NCI-H345 (cell line): ENCODE results near the gene RPL7A.
A peak's percentile ranks its signal among the peaks of the same experiment; 100 is the strongest.
"Not testable (repeated sequence)": the region's sequence is repeated elsewhere in the genome, so short reads cannot be mapped to it uniquely, and the experiment has no call there.

Experiments used
- DNase-seq: peaks from one replicate; lab custom pipeline; 2025; lab: John Stamatoyannopoulos, UW

The RPL7A gene

DNA sequence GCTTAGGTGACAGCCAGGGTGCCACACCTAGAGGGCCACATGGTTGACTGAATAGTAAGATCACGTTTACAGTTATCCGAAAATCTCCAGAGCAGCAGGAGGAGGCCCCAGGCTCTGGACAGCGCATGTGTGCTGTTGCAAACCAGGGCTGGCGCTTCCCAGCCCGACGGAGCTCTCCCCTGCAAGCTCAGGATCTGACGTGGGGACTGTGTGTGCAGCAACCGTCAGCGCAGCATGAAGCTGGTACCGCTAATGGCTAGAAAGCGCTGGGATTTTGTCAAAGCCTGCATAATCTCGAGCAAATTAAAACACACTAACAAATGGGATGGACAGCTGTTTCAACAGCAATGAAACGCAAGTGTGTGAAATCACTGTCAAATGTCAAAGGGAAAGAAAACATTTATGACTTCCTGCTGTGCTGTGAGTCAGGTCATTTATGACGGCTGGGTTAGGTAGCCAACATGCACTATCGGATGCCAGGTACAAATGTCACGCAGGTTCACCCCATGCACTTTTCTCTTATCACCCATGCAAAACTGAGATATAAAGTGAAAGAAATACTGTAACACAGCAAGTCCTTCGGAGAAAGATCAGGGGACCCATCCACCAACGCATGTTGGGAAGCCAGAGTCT, 20.3 kb downstream of the RPL7A start:
- peak; percentile 61 for DNase-seq

DNA sequence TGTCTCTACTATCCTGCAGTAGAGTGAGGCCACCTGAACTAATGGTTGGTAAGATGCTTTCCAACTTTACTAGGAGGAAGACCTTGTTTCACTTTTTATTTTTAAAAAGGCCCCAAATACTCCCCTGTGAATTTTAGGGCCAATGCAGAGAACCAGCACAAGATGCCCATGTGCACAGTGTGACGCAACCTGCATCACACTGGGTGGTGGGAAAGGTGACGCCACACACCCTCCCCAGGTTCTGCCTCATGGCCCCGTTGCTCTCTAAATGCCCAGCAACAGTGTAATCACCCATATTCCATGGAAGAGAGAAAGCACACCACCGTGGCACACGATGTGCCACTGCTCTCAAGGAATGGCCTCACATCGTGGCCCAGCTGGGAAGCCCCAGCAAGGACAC, 21.4 kb downstream of the RPL7A start:
- no peak for DNase-seq

DNA sequence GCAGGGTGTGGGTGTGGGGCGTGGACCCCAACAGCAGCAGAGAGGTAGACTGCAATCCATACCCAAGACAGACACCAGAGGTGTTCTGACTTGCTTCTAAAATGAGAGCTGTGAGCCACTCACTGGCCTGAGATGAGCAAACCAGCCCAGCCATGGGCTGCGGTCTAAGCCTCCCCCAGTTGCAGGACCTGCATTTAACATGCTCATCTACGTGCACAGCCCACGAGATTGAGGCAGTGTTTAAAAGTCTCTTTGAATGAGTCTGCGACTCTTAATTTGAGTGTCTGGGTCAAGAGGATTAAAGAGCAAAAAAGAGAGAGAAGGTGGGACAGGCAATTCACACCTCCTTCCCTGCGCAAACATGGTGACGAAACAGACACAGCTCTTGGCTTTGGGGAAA, 21.9 kb downstream of the RPL7A start:
- no peak for DNase-seq

DNA sequence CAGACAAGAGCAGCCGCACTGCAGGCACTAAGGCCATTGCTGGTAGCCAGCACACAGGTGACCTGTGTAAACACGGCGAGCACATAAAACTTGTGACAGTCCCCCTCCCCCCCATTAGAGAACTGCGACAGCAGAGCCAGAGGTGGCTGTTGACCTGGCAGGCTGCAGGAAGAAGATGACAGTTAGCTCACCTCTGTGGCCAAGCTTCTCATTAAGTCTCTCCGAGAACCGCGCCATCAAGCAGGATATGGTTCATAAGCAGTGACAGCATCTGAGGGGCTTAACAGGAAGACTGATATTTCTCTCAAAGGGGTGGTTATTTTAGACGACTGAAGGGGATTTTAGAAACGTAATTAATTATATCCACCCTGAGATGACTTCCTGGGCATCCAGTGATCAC, 22.7 kb downstream of the RPL7A start:
- DNase-seq = no peak

DNA sequence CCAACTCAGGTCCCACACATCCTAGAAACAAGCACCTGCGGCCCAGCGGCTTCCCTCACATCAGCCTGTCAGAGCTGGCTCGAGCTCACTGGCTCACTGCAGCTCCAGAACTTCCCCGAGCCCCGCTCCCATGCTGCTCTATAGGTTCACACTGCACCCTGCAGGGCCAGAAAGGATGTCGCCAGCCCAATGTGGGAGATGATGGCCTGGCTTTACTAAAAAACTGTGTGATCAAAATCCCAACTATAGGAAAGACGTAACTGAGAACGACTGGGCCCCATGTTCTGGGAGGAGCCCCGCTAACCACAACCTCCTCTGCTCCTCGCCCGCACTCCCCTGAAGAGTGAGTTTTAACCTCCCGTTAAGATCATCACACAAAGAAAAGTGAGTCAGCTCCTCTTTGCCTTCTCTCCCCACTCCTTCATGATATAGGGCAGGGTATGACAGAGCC, 23.3 kb downstream of the RPL7A start:
- no peak for DNase-seq

DNA sequence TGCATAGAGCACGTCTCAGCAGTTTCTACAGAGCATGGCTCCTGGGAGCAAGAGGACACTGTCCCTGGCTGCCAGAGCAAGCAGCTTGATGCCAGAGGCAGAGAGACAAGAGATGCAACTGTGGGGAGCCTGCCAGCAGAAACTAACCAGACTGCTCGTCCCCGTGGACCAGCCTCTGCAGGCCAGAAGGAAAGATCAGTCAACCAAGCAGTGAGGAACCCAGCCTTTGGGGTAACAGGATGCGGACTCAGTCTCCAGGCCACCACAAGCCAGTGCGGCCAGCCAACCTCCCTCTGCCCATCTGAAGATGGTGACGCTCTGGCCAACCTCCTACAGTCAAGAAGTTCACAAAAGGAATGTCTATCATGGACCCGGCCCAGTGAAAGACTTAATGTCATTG, 24.1 kb downstream of the RPL7A start:
- no peak for DNase-seq

DNA sequence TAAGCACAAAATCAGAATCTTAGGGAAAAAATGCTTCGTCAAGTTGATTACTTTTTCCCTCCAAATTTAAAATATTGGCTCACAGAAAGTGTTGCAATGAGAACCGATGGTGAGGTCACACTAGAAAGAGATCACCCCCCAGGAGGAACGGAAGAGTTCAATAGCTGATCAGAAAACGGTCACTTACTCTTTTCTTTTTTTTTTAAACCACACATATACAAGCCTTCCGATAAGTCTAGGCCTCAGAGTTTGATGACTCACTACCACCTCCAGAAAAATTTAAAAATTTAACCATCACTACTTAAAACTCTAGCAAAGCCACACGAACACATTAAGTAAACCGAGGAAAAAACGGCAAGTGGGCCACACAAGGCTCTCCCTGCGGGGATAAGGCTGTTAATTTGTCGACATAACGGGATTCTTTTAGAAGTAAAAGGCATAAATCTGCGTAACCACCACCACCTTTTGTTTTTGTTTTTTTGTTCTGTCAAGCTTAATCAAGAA, 26.6 kb downstream of the RPL7A start:
- DNase-seq = no peak

DNA sequence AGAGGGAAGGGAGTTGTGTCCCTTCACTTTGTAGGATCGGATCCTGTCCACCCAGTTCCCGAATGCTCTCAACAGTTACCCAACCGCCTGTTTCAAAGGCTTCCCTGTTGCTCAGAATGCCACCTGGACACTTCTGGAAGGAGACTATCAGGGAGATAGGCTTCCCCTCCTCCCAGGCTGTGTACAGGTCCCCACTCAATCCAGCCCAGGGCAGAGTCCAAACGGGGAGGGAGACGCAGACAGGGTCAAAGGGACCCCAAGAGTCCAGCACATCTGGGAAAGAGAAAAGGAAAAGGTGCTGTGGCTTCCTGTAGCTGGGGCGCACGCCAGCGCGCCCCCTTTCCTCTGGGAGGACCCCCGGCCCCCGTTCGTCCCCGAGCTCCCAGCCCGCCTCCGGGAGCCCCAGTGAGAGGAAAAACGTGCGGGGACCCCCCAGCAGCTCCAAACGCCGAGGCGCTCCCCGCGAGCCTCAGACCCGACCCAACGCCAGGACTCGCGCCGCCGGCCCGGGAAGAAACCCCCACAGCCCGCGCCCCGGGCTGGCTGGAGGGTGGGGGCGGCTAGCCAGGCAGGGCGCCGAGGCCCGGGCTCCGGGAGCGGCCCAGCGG, 27.2 kb downstream of the RPL7A start:
- DNase-seq = peak; percentile 28

DNA sequence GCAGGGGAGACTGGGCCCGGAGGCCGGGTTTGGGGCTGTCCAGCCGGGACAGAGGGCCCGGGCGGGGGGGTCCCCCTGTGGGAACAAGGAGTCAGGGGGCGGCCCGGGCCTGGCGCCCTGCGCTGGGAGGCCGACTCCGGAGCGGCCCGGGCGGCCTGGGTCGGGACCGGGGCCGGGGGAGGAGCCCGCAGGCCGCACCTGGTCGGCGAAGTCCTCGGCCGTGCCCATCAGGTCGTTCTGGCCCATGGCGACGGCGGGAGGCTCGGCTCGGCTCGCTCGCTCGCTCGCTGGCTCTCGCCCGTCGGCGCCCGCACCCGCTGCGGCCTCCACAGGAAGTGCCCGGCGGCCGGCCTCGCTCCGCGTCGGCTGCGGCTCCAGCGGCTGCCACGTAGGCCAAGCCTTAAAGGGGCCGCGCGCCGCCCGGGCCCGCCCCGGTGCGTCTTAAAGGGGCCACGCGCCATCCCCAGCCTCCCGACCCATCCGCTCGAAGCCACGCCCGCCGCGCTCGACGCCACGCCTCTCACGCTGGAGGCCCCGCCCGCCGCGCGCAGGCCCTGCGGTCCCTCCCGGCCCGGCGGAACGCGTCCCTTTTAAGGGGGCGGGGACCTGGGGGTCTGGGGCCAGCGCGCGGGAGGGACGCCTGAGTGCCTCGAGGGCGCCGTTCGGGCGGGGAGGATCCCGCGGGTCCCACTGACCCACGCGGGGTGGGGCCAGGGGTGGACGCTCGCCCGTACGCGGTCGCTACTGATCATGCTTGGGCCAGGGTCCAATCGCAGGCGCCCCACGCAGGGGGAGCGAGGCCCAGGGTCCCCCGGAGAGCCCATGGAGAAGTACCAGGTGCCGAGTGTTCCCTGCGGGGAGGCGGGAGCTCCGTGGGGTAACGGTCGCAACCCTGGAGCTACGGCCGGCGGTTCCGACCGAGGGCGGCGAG, 28.0 kb downstream of the RPL7A start, which contains the start of the genes STKLD1 and SURF4:
Gene STKLD1 (plus strand): TSS at position 643 of the 931 bp plus-strand sequence. CDS start 108 bp downstream, at position 751.
Gene SURF4 (minus strand): TSS at position 337 of the 931 bp plus-strand sequence. CDS start 91 bp downstream, at position 246.
- peak; percentile 96 for DNase-seq

DNA sequence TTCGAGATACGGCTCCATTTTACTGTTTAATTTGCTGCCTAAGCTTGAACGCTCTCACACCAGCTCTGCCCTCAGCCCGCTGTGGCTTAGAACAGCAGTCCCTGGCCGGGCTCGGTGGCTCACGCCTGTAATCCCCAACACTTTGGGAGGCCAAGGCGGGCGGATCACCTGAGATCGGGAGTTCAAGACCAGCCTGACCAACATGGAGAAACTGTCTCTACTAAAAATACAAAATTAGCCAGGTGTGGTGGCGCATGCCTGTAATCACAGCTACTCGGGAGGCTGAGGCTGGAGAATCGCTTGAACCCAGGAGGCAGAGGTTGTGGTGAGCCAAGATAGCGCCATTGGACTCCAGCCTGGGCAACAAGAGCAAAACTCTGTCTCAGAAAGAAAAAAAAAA, 29.3 kb downstream of the RPL7A start:
- DNase-seq = not testable (repeated sequence)

DNA sequence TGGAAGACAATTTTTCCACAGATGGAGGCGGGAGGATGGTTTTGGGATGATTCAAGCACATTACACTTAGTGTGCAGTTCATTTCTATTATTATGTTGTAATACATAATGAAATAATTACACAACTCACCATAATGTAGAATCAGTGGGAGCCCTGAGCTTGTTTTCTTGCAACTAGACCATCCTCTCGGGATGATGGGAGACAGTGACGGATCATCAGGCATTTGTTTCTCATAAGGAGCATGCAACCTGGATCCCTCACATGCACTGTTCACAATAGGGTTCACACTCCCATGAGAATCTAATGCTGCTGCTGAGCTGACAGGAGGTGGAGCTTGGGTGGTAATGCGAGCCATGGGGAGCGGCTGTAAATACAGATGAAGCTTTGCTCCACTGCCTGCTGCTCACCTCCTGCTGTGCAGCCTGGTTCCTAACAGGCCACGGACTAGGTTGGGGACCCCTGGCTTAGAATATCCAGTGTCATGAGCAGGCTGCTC, 29.8 kb downstream of the RPL7A start:
- DNase-seq = peak; percentile 23

DNA sequence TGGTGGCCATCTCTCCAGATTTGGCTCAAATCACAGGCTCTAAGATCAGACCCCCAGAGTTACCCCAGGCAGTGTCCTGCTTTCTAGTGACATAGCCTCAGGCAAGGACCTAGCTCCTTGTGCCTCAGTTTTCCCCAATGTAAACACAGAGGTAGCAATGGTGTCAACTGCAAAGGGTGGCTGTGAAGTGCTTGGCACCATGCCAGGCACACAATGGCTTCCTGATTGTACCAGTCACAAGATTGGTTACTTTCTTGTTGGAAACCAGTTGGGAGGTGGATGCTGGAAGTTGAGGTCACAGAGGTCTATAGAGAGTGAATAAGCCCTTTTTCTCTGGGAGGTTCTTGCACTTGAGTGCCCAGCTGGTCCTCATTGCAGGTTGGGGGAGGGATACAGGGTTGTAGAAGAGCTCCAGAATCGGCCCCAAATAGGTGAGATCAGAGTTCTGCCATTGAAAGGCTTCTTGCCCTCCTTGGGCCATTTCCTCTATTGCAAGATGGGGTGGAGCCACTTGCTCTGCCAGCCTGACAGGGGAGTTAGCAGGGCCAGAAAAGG, 30.5 kb downstream of the RPL7A start:
- peak; percentile 11 for DNase-seq

DNA sequence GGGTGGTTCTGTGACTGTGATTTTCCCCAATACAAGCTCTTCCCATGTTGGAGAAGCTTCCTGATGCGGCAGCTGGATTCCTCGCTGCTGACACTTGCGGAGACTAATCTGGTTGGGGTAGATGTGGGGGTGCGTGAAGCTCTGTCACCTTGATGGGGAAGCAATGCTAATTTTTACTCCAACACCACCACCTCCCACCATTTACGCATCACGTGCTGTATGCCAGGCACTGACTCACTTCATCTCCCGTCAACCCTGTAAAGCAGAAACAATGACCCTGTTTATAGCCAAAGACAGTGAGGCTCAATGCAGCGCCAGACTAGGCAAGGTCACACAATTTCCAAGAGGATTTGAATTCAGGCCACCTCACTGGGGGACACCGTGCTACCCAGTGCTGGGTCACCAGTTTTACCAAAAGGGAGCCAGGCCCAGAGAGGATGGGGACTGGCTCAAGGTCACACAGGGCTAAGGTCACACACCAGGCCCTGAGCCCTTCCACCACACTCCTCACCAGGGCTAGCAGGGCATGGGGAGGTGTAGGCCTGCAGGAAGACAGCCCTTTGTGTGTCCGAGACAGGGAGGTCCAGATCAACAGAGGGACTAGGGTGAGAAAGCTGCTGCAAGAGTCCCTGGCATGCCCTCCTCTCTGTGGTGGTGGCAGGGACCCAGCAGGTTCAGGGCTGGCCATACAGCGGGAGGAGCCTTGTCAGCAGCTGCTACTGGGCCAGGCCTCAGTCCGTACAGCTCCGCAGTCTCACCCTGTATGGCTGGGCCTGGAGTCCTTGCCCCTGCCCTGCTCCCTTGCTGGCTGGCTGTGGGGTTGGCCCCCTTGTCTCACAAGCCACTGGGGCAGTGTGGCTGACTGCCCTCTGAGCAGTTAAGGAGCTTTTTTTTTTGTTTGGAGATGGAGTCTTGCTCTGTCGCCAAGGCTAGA, 31.4 kb downstream of the RPL7A start:
- DNase-seq = no peak

DNA sequence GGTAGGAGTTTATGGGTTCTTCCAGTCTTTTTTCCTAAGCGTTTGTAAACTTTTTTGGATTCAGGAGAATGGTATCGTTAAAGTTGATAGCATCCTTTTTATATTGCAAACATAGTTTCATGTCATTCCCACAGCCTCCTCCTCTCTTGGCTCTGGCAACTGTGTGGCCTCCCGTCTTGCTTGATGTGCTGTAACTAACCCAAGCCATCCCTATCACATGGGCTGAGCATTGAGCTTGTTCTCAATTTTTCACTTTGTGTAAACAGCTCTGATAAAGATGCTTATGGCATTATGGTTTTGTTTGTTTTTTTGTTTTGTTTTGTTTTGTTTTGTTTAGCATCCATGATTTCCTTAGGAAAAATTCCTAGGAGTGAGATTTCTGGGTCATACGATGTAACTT, 32.7 kb downstream of the RPL7A start:
- DNase-seq = no peak

DNA sequence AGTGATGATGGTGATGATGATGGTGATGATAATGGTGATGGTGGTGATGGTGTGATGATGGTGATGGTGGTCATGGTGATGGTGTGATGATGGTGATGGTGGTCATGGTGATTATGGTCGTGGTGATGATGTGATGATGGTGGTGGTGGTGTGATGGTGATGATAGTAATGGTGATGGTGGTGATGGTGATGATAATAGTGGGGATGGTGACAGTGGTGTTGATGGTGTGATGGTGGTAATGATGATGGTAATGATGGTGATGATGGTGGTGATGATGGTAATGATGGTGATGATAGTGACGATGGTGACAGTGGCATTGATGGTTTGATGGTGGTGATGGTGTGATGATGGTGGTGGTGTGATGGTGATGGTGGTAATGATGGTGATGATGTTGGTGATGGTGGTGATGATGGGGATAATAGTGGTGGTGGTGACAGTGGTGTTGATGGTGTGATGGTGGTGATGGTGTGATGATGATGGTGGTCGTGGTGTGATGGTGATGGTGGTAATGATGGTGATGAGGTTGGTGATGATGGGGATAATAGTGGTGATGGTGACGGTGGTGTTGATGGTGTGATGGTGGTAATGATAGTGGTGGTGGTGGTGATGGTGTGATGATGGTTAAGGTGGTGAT, 34.6 kb downstream of the RPL7A start:
- no peak for DNase-seq

DNA sequence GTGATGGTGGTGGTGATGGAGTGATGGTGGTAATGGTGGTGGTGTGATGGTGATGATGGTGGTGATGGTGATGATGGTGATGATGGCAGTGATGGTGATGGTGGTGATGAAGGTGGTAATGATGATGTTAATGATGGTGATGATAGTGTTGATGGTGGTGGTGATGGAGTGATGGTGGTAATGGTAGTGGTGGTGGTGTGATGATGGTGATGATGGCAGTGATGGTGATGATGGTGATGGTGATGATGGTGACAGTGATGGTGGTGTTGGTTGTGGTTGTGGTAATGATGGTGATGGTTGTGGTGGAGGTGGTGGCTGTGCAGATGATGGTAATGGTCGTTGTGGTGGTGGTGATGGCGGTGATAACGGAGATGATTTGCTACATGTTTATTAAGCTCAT, 35.4 kb downstream of the RPL7A start:
- DNase-seq = no peak

DNA sequence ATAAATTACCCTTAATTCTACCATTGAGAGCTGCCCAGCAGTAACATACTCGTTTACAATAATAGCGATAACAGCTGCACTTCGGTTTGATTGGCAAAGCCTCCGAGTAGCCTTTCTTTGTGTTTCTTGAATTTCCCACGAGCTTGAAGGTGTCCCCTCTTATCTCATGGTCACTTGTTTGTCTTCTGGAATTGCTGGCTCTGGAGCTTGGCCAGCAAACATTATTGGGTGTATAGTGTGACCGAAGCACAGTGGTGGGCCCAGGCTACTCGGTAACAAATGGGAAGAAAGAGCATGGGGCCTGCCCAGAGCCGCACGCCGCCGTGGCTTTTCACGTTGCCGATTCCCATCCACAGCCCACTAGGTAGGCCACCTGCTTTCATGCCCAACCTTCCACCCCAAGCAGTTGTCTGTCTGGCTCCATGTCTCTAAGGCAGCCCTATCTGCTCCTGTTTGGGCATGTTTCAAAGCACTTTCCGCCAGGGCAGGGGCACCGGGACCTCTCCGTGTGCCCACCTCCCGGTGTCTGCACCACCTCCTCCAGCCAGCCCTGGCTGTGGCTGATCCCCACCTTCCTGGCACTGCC, 36.8 kb downstream of the RPL7A start:
- no peak for DNase-seq

DNA sequence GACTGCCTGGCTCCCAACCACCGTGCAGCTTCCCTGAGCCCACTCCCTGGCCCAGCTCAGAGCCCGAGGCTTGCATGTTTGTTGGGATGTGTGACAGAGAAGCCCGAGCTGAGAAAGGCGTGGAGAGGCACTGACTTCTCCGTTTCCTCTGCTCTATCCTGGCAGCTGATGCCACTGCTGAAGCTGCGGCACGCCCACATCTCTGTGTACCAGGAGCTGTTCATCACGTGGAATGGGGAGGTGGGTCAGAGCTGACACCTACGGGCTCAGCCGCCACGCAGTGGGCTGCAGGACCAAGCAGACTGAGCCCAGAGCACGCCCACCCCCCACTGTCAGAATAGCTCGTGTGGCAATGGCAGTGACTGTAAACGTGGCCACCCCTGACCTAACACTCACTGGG, 37.4 kb downstream of the RPL7A start:
- no peak for DNase-seq

DNA sequence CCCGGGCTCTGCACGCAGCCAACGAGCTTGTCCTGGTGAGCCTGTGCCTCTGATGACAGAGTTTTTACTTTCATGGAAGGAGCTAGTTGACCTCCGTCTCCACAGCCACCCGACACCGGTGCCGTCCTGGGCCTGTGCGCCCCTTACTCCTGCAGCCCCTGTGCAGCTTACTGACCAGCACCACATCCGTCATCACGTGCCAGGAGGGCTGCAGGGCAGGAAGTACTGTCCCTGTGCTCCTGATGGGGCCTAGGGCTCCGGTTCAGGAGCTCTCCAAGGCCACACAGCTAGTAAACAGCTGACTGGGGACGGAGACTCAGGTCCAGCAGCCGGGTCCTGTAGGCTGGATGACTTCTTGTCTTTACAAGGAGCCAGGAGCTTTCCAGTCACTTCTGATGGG, 38.3 kb downstream of the RPL7A start:
- no peak for DNase-seq

DNA sequence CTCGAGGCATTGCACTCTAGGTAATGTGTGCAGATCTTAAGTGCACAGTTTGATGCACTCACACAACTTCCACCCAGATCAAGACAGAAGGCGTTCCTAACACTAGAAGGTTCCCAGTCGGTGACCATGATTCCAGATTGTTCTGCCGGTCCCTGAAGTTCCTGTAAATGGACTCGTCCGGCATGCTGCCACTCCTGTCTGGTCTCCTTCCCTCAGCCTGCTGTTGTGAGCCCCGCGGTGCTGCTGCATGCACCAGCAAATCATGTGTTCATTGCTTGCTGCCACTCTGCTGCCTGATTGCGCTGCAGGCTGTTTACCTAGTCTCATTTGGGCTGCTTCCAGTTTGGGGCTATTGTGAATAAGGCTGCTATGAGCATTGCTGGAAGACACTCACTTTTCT, 39.7 kb downstream of the RPL7A start:
- DNase-seq = peak; percentile 79
